Neuronal stem cell (in vitro differentiated cells): ENCODE measurements around the gene METTL25.
A peak's percentile ranks its signal among the peaks of the same experiment; 100 is the strongest.

Experiments used
- DNase-seq: peaks from one replicate; pipeline ENCODE4 v3.0.0-alpha.2; 2013; ENCODE audit warnings: low spot score
- H2AFZ ChIP-seq: one replicate; pipeline ENCODE4 v1.6.1; 2013; ENCODE audit warnings: mild to moderate bottlenecking, low read length, inconsistent platforms
- H2AK5ac ChIP-seq: 2 replicates; pipeline ENCODE4 v1.6.1; 2013; ENCODE audit warnings: low read depth, mild to moderate bottlenecking, inconsistent platforms, low read length, moderate library complexity, mixed read lengths
- H2BK120ac ChIP-seq: 2 replicates; pipeline ENCODE4 v1.6.1; 2013; ENCODE audit warnings: low read depth, mild to moderate bottlenecking, inconsistent platforms, low read length, moderate library complexity, mixed read lengths
- H2BK12ac ChIP-seq: one replicate; pipeline ENCODE4 v1.6.1; 2013; ENCODE audit warnings: low read length, inconsistent platforms
- H2BK15ac ChIP-seq: 2 replicates; pipeline ENCODE4 v1.6.1; 2013; ENCODE audit warnings: mild to moderate bottlenecking, low read length, inconsistent platforms, mixed read lengths
- H2BK5ac ChIP-seq: one replicate; pipeline ENCODE4 v1.6.1; 2013; ENCODE audit warnings: inconsistent platforms, mild to moderate bottlenecking, low read length, moderate library complexity
- H3K14ac ChIP-seq: one replicate; pipeline ENCODE4 v1.6.1; 2013; ENCODE audit warnings: low read length, inconsistent platforms
- H3K18ac ChIP-seq: 2 replicates; pipeline ENCODE4 v1.6.1; 2013; ENCODE audit warnings: low read length, inconsistent platforms
- H3K23ac ChIP-seq: 2 replicates; pipeline ENCODE4 v1.6.1; 2013; ENCODE audit warnings: low read depth, mild to moderate bottlenecking, mixed read lengths, low read length, inconsistent platforms; ENCODE audit not compliant: poor library complexity
- H3K27ac ChIP-seq: replicated peaks from 3 replicates; pipeline ENCODE4 v1.5.1; 2013; ENCODE audit warnings: low read length, inconsistent platforms
- H3K27me3 ChIP-seq, 3 experiments: 2 replicates each; pipeline ENCODE4 v1.6.1; 2013; ENCODE audit warnings: low read length in 3 of 3, mild to moderate bottlenecking in 2 of 3, inconsistent platforms in 1 of 3, low read depth in 1 of 3, mixed read lengths in 1 of 3, moderate library complexity in 1 of 3; ENCODE audit not compliant: control insufficient read depth in 3 of 3, insufficient read depth in 3 of 3
- H3K36me3 ChIP-seq, 2 donors: replicated peaks in 1 of 2; 2 replicates each; pipeline ENCODE4 v1.6.1; 2013; ENCODE audit warnings: low read length in 2 of 2; ENCODE audit not compliant: control insufficient read depth in 2 of 2, insufficient read depth in 2 of 2
- H3K4ac ChIP-seq: 2 replicates; pipeline ENCODE4 v1.6.1; 2013; ENCODE audit warnings: inconsistent platforms, mild to moderate bottlenecking, low read length, moderate library complexity
- H3K4me1 ChIP-seq, 2 donors: 1 replicate in 1 of 2; 2 replicates in 1 of 2; pipeline ENCODE4 v1.6.1; 2013; ENCODE audit warnings: low read length in 2 of 2, low read depth in 1 of 2; ENCODE audit not compliant: control insufficient read depth in 2 of 2, insufficient read depth in 1 of 2
- H3K4me2 ChIP-seq: one replicate; pipeline ENCODE4 v1.6.1; 2013; ENCODE audit warnings: mild to moderate bottlenecking, low read length, inconsistent platforms; ENCODE audit not compliant: insufficient read depth, poor library complexity, severe bottlenecking
- H3K4me3 ChIP-seq, 2 donors: 2 replicates each; pipeline ENCODE4 v1.5.1; 2013; ENCODE audit warnings: low read length in 2 of 2, mild to moderate bottlenecking in 2 of 2, inconsistent platforms in 1 of 2, moderate library complexity in 1 of 2
- H3K79me1 ChIP-seq: one replicate; pipeline ENCODE4 v1.6.1; 2013; ENCODE audit warnings: low read depth, mild to moderate bottlenecking, inconsistent platforms, low read length, moderate library complexity
- H3K9ac ChIP-seq: one replicate; pipeline ENCODE4 v1.6.1; 2013; ENCODE audit warnings: mild to moderate bottlenecking, low read depth, low read length, inconsistent platforms; ENCODE audit not compliant: poor library complexity
- H3K9me3 ChIP-seq, 2 donors: replicated peaks in 1 of 2; 2 replicates each; pipeline versions ENCODE3 to v1.6.1; 2013; ENCODE audit warnings: low read length in 2 of 2, mild to moderate bottlenecking in 2 of 2, inconsistent platforms in 1 of 2, low read depth in 1 of 2, mixed read lengths in 1 of 2, moderate library complexity in 1 of 2; ENCODE audit not compliant: control insufficient read depth in 2 of 2, insufficient read depth in 1 of 2
- H4K8ac ChIP-seq: one replicate; pipeline ENCODE4 v1.6.1; 2013; ENCODE audit warnings: low read depth, mild to moderate bottlenecking, inconsistent platforms, low read length, moderate library complexity
- H4K91ac ChIP-seq: one replicate; pipeline ENCODE4 v1.6.1; 2013; ENCODE audit warnings: low read length, low read depth, mild to moderate bottlenecking, inconsistent platforms; ENCODE audit not compliant: poor library complexity
- WGBS, 2 donors: extraction: QIAGEN DNeasy Blood & Tissue Kit; methylation state at CpG; one replicate each; pipeline ENCODE4 v1.1.7; 2013; ENCODE audit warnings: missing lambda C conversion rate in 2 of 2, mixed read lengths in 1 of 2; ENCODE audit not compliant: insufficient read length in 2 of 2, insufficient replicate concordance in 1 of 2; ENCODE audit errors: extremely low coverage in 2 of 2; 5-methylcytosine and 5-hydroxymethylcytosine counted together

METTL25 gene

GRCh38 chr12:82350161-82350560, 8.2 kb upstream of the METTL25 start:
- H3K18ac ChIP-seq: no peak overlapping the region
- H3K79me1 ChIP-seq: no peaks in the 10 kb centered on the region
- no peak overlapping the region for H2BK120ac ChIP-seq
- no peak overlapping the region for H3K27ac ChIP-seq
- no peak overlapping the region for H4K91ac ChIP-seq
- no peaks in the 10 kb centered on the region for H3K9me3 ChIP-seq
- H2BK12ac ChIP-seq: no peak overlapping the region
- H2BK15ac ChIP-seq: no peak overlapping the region
- H3K4me3 ChIP-seq: no peak overlapping the region
- no peak overlapping the region for H3K9ac ChIP-seq
- H3K4ac ChIP-seq: no peak overlapping the region
- H3K23ac ChIP-seq: no peak overlapping the region
- no peak overlapping the region for H3K14ac ChIP-seq
- no peaks in the 10 kb centered on the region for H3K27me3 ChIP-seq
- H4K8ac ChIP-seq: no peak overlapping the region
- no peak overlapping the region for H2AK5ac ChIP-seq
- no peak overlapping the region for H2BK5ac ChIP-seq
- H2AFZ ChIP-seq: no peak overlapping the region
- no CpG with 5 or more reads among the region's 3 CpGs for WGBS, 2 donors
- no peak for DNase-seq
- H3K4me2 ChIP-seq: no peak overlapping the region
- no peaks in the 10 kb centered on the region for H3K4me1 ChIP-seq
- peaks cover 4 to 48% of the 10 kb centered on the region in 2 donors for H3K36me3 ChIP-seq

GRCh38 chr12:82351390-82351789, 6.9 kb upstream of the METTL25 start:
- H4K8ac ChIP-seq: no peak overlapping the region

GRCh38 chr12:82357340-82357739, 989 bp upstream of the METTL25 start:
- Histone ChIP-seq H3K9ac (no peak overlapping the region), H2AK5ac (no peak overlapping the region), H3K18ac (no peak overlapping the region), H3K23ac (no peak overlapping the region), H3K36me3 (peaks cover 2 to 47% of the 10 kb centered on the region in 2 donors), H2BK15ac (no peak overlapping the region), H3K4ac (no peak overlapping the region), H3K9me3 (no peaks in the 10 kb centered on the region), H4K91ac (no peak overlapping the region), H2BK120ac (no peak overlapping the region), H2AFZ (no peak overlapping the region), H3K4me2 (peak overlapping the region; percentile 56), H3K4me3 (peak overlapping the region in 1 of 2 donors; percentile 77), H3K27me3 (no peaks in the 10 kb centered on the region), H3K14ac (no peak overlapping the region), H2BK5ac (no peak overlapping the region), H3K27ac (no peak overlapping the region), H3K79me1 (peaks cover 3% of the 10 kb centered on the region), H3K4me1 (peaks cover 2% of the 10 kb centered on the region in 2 donors), H4K8ac (no peak overlapping the region), H2BK12ac (no peak overlapping the region)
- no CpG with 5 or more reads among the region's 4 CpGs for WGBS, 2 donors
- no peak for DNase-seq

More at GRCh38 chr12:82351390-82351789, 6.9 kb upstream of the METTL25 start:
- H2BK120ac ChIP-seq: no peak overlapping the region
- H2AFZ ChIP-seq: no peak overlapping the region
- H2AK5ac ChIP-seq: no peak overlapping the region
- no peak overlapping the region for H3K9ac ChIP-seq
- no peak overlapping the region for H3K14ac ChIP-seq
- no peaks in the 10 kb centered on the region for H3K79me1 ChIP-seq
- H3K4me3 ChIP-seq: no peak overlapping the region
- no peak overlapping the region for H2BK5ac ChIP-seq
- H2BK12ac ChIP-seq: no peak overlapping the region
- H3K27ac ChIP-seq: no peak overlapping the region
- no peak overlapping the region for H3K18ac ChIP-seq
- no peaks in the 10 kb centered on the region for H3K27me3 ChIP-seq
- H2BK15ac ChIP-seq: no peak overlapping the region
- no peak overlapping the region for H4K91ac ChIP-seq
- no peak for DNase-seq
- H3K36me3 ChIP-seq: peaks cover 6 to 61% of the 10 kb centered on the region in 2 donors
- H3K4me2 ChIP-seq: no peak overlapping the region
- H3K4ac ChIP-seq: no peak overlapping the region
- H3K4me1 ChIP-seq: no peaks in the 10 kb centered on the region
- no peak overlapping the region for H3K23ac ChIP-seq
- H3K9me3 ChIP-seq: no peaks in the 10 kb centered on the region
- no CpG with 5 or more reads among the region's 6 CpGs for WGBS, 2 donors

- DNase-seq: no peak
- Histone ChIP-seq H4K8ac (no peak overlapping the region), H3K36me3 (peaks cover 2 to 42% of the 10 kb centered on the region in 2 donors), H3K27me3 (no peaks in the 10 kb centered on the region), H2AK5ac (no peak overlapping the region), H2BK120ac (no peak overlapping the region), H4K91ac (no peak overlapping the region), H2BK12ac (no peak overlapping the region), H3K27ac (no peak overlapping the region), H3K4ac (no peak overlapping the region), H2BK15ac (no peak overlapping the region), H3K4me3 (peak overlapping the region; percentile 77 to 94), H2BK5ac (peak overlapping the region; percentile 85), H3K14ac (no peak overlapping the region), H3K18ac (no peak overlapping the region), H3K4me1 (peaks cover 2% of the 10 kb centered on the region in 2 donors), H3K23ac (no peak overlapping the region), H2AFZ (peak overlapping the region; percentile 94), H3K9ac (peak overlapping the region; percentile 24), H3K79me1 (peaks cover 3% of the 10 kb centered on the region), H3K9me3 (no peaks in the 10 kb centered on the region), H3K4me2 (peak overlapping the region; percentile 56)
- WGBS, 2 donors: no CpG with 5 or more reads among the region's 10 CpGs
Measured at GRCh38 chr12:82357845-82358199, 507 bp upstream of the METTL25 start.
